SU-DHL-6 (cell line): ENCODE results near the gene MCAM.

Experiments used
- EZH2phosphoT487 ChIP-seq: fragments of 200-600 bp; sonication (generic), shearing (Covaris generic); conservative IDR thresholded peaks from 2 replicates; pipeline ENCODE4 v1.6.1; 2018; ENCODE audit warnings: mild to moderate bottlenecking, antibody characterized with exemption, low read length, moderate library complexity, mixed read lengths
- TF ChIP-seq, protein P1 (sequence below): fragments of 200-600 bp; sonication (generic); IDR thresholded peaks from one replicate; pipeline ENCODE4 v1.5.1; 2017; ENCODE audit warnings: antibody characterized with exemption, mild to moderate bottlenecking, low read length, moderate library complexity; ENCODE audit not compliant: insufficient read depth, poor library complexity, severe bottlenecking

DNA sequence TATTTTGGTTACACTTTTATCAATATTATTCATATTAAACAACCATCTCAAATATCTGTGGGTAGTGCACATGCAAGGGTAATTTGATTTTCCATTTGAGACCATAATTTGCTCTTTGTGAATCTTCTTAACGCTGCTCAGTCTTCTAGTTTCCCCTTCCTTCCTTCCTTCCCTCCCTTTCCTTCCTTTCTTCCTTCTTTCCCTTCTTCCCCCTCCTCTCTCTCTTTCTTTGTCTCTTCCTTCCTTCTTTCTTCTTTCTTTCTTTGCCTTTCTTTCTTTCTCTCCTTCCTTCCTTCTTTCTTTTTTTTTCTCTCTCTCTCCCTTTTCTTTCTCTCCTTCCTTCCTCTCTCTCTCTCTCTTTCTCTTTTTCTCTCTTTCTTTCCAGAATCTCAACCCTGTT is 13.3 kb upstream of the MCAM start:
- TF ChIP-seq, protein P1, sequence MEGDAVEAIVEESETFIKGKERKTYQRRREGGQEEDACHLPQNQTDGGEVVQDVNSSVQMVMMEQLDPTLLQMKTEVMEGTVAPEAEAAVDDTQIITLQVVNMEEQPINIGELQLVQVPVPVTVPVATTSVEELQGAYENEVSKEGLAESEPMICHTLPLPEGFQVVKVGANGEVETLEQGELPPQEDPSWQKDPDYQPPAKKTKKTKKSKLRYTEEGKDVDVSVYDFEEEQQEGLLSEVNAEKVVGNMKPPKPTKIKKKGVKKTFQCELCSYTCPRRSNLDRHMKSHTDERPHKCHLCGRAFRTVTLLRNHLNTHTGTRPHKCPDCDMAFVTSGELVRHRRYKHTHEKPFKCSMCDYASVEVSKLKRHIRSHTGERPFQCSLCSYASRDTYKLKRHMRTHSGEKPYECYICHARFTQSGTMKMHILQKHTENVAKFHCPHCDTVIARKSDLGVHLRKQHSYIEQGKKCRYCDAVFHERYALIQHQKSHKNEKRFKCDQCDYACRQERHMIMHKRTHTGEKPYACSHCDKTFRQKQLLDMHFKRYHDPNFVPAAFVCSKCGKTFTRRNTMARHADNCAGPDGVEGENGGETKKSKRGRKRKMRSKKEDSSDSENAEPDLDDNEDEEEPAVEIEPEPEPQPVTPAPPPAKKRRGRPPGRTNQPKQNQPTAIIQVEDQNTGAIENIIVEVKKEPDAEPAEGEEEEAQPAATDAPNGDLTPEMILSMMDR = no peak
- TF ChIP-seq EZH2phosphoT487 = no peak
